GM23248 (cell line): ENCODE data around the gene MAGIX. TPM values are rescaled to one million over a fixed set of nuclear protein-coding genes. Genes with fewer than 3 reads are reported as not detected.

Experiments used
- DNase-seq: peaks from one replicate; pipeline ENCODE4 v3.0.0-alpha.2; 2015
- H2AFZ ChIP-seq: fragments of 200-600 bp; sonication (generic); 2 replicates; pipeline ENCODE4 v1.6.1; 2016; ENCODE audit warnings: antibody characterized with exemption
- H3F3A ChIP-seq: fragments of 200-600 bp; sonication (generic); 2 replicates; pipeline ENCODE4 v1.6.1; 2016; ENCODE audit warnings: mild to moderate bottlenecking, antibody characterized with exemption, mixed run types; ENCODE audit not compliant: insufficient read depth
- H3K27ac ChIP-seq: fragments of 200-600 bp; sonication (generic); 2 replicates; pipeline ENCODE4 v1.5.1; 2016; ENCODE audit warnings: mild to moderate bottlenecking
- H3K27me3 ChIP-seq: fragments of 200-600 bp; sonication (generic); replicated peaks from 2 replicates; pipeline ENCODE4 v1.6.1; 2016; ENCODE audit warnings: mild to moderate bottlenecking; ENCODE audit not compliant: insufficient read depth
- H3K36me3 ChIP-seq: fragments of 200-600 bp; sonication (generic); 2 replicates; pipeline ENCODE4 v1.6.1; 2016; ENCODE audit warnings: low read depth, mild to moderate bottlenecking
- H3K4me1 ChIP-seq: fragments of 200-600 bp; sonication (generic); 2 replicates; pipeline ENCODE4 v1.6.1; 2016; ENCODE audit warnings: mild to moderate bottlenecking; ENCODE audit not compliant: insufficient read depth
- H3K4me2 ChIP-seq: fragments of 200-600 bp; sonication (generic); one replicate; pipeline ENCODE4 v1.6.1; 2016; ENCODE audit warnings: mild to moderate bottlenecking; ENCODE audit not compliant: unreplicated experiment
- H3K4me3 ChIP-seq: fragments of 200-600 bp; sonication (generic); 2 replicates; pipeline ENCODE4 v1.5.1; 2016; ENCODE audit warnings: mild to moderate bottlenecking
- H3K79me2 ChIP-seq: fragments of 200-600 bp; sonication (generic); 2 replicates; pipeline ENCODE4 v1.6.1; 2016; ENCODE audit warnings: mild to moderate bottlenecking; ENCODE audit not compliant: insufficient read depth
- H3K9ac ChIP-seq: fragments of 200-600 bp; sonication (generic); 2 replicates; pipeline ENCODE4 v1.6.1; 2016; ENCODE audit warnings: mild to moderate bottlenecking
- H3K9me2 ChIP-seq: fragments of 200-600 bp; sonication (generic); 2 replicates; pipeline ENCODE4 v1.6.1; 2016; ENCODE audit warnings: mixed run types, mild to moderate bottlenecking, moderate library complexity; ENCODE audit not compliant: insufficient read depth
- H3K9me3 ChIP-seq: fragments of 200-600 bp; sonication (generic); one replicate; pipeline ENCODE4 v1.6.1; 2017; ENCODE audit warnings: low read depth
- H4K20me1 ChIP-seq: fragments of 200-600 bp; sonication (generic); 2 replicates; pipeline ENCODE4 v1.6.0; 2016; ENCODE audit not compliant: insufficient read depth
- EZH2 ChIP-seq: fragments of 200-600 bp; sonication (generic); IDR thresholded peaks from 2 replicates; pipeline ENCODE4 v1.6.1; 2018; ENCODE audit warnings: antibody characterized with exemption, mild to moderate bottlenecking; ENCODE audit not compliant: insufficient read depth, poor library complexity, severe bottlenecking
- EZH2phosphoT487 ChIP-seq: fragments of 200-600 bp; sonication (generic); IDR thresholded peaks from 2 replicates; pipeline ENCODE4 v1.6.1; 2018; ENCODE audit warnings: antibody characterized with exemption, moderate library complexity, mild to moderate bottlenecking, low read depth; ENCODE audit not compliant: insufficient read depth
- WGBS, 2 experiments: methylation state at CpG; one replicate each; pipeline ENCODE4 v1.1.6; 2015 to 2017; ENCODE audit warnings: low lambda C conversion rate in 2 of 2, low coverage in 1 of 2; ENCODE audit errors: missing lambda C conversion rate in 2 of 2; 5-methylcytosine and 5-hydroxymethylcytosine counted together
- in situ Hi-C: fragments of 300-500 bp; cut with MboI; formaldehyde crosslinking; loops from 2 replicates; pipeline ENCODE4 v1.15.0; 2020
- polyA plus RNA-seq: library from polyadenylated mRNA; unstranded; fragments of >200 nt; fragmentation: Nextera tagmentation; extraction: Ambion mirVana; gene quantifications from 2 replicates; pipeline ENCODE4 v1.2.1, GENCODE V29; 2016
- total RNA-seq: library from RNA; depleted of rRNA; stranded (reverse); fragments of >200 nt; shearing (Covaris generic); gene quantifications from 2 replicates; pipeline ENCODE4 v1.2.3, GENCODE V29; 2014

Gene MAGIX
- total and polyA plus RNA-seq, 2 experiments from 2014 or later: 1.5 to 8.0 TPM

DNA sequence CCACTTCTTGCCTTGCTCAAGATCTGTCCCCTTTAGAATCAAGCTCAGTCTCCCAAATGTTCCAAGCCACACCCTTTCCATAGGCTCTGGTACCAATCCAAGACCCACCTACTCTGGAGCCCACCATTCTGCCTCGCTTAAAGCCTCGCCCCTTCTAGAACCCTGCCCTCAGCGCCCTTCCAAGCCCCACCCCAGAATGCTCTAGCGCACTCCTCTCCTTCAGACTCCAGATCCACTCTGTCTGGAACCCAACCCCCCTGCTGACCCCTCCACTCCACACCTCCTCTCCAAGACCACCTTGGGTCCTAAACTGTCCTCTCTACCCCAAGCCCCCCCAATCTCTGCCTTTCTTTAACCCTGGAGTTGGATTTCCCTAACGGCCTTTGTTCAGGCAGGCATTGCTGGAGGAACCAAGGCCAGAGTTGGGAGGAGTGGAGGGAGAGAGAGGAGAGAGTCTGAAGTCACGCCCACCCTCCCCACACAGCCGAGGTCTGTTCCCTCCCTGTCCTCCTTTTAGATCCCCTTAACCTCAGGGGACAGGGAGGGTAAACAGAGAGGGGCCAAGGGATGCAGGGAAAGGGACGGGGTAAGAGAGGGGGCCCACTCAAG, 26.0 kb downstream of the MAGIX start:
- no peak overlapping the region for H3K4me2 ChIP-seq
- no peak overlapping the region for H2AFZ ChIP-seq
- WGBS, 2 experiments: 52 to 67% methylated on average over 3 to 8 of the region's 8 CpGs
- H3K4me3 ChIP-seq: no peak overlapping the region
- in situ Hi-C loops: no loop called here
- no peak for DNase-seq
- no peak overlapping the region for H3K27ac ChIP-seq
- no peaks in the 10 kb centered on the region for H3K9me3 ChIP-seq
- H3F3A ChIP-seq: no peaks in the 10 kb centered on the region
- H3K27me3 ChIP-seq: no peaks in the 10 kb centered on the region
- H3K4me1 ChIP-seq: no peaks in the 10 kb centered on the region
- peaks cover 8% of the 10 kb centered on the region; the same call in 1 of the 2 replicates for H3K79me2 ChIP-seq
- no peaks in the 10 kb centered on the region for H3K9me2 ChIP-seq
- H4K20me1 ChIP-seq: no peaks in the 10 kb centered on the region
- no peak overlapping the region for H3K9ac ChIP-seq
- no peaks in the 10 kb centered on the region; the same call in 1 of the 2 replicates for H3K36me3 ChIP-seq
- TF ChIP-seq EZH2: no peak
- TF ChIP-seq EZH2phosphoT487: no peak

DNA sequence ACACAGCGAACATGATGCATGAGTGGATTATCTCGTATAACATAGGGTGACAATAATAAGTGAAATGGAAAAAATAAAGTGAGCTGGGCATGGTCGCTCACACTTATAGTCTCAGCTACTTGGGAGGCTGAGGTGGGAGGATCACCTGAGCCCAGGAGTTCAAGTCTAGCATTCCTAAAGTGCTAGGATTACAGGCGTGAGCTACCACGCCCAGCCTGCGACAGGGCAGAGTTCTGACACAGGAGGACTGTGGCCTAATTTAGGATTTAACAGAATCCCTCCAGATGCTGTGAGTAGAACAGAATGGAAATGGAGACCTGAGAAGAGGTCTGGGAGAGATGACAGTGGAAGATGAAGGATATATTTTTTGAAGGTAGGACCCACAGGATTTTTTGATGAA, 27.0 kb downstream of the MAGIX start:
- Histone ChIP-seq H3K9me3 (no peaks in the 10 kb centered on the region), H3F3A (no peaks in the 10 kb centered on the region), H3K79me2 (0 out of 2 replicates have a peak, but pooled peaks cover 5% of the 10 kb centered on the region), H3K27me3 (no peaks in the 10 kb centered on the region), H3K4me1 (no peaks in the 10 kb centered on the region), H3K4me2 (peak overlapping the region; percentile 73), H3K9me2 (no peaks in the 10 kb centered on the region), H3K4me3 (peak overlapping the region; percentile 83), H3K9ac (no peak overlapping the region), H4K20me1 (no peaks in the 10 kb centered on the region), H3K36me3 (no peaks in the 10 kb centered on the region), H2AFZ (no peak overlapping the region), H3K27ac (no peak overlapping the region)
- 86 to 89% methylated on average over 6 of the region's 6 CpGs for WGBS, 2 experiments
- no peak for DNase-seq
- in situ Hi-C loops: no loop called here
- TF ChIP-seq EZH2phosphoT487 (no peak), EZH2 (no peak)

DNA sequence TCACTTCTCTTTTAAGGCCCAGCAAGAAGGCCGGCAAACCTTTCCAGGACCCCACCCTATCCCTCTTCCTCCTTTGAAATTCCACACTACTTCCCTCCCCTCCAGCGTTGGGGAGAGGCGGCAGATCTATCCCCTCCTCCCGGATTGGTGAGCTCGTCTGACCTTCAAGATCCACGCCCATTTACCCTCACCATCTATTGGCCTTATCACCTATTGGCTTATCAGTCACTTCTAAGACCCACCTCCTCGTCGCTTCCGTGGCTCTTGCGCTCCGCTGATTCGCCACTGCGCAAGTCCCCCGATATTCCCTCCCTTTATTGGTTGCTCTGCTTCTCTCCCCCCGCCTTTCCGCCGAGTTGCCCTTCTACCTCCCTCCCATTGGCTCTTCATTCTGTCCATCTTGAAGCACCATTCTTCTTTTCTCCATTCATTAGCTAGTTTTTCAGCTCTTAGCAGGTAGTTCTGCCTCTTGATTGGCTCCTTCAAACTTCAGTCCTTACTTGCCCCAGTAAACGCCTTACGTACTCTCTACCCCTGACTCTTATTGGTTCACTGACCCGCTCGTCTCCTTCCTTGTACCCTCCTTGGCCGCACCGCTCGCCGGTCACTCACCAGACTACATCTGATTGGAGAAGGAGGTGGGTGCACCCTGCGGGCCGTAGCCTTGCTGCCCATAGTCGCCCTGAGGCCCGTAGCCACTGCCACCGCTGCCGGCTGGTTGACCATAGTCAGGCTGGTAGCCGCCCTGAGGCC, 28.4 kb downstream of the MAGIX start:
- Histone ChIP-seq H3F3A (no peaks in the 10 kb centered on the region), H3K9me2 (no peaks in the 10 kb centered on the region), H2AFZ (peak overlapping the region; percentile 83), H3K4me2 (peak overlapping the region; percentile 73), H3K4me1 (no peaks in the 10 kb centered on the region), H3K9ac (peak overlapping the region; percentile 83), H3K79me2 (no peaks in the 10 kb centered on the region), H3K27me3 (no peaks in the 10 kb centered on the region), H4K20me1 (no peaks in the 10 kb centered on the region), H3K4me3 (peak overlapping the region; percentile 85), H3K27ac (peak overlapping the region; percentile 66), H3K9me3 (no peaks in the 10 kb centered on the region), H3K36me3 (no peaks in the 10 kb centered on the region)
- 1 to 3% methylated on average over 24 to 27 of the region's 32 CpGs for WGBS, 2 experiments
- TF ChIP-seq EZH2phosphoT487 (no peak), EZH2 (no peak)
- in situ Hi-C loops: no loop called here
- DNase-seq: peak; percentile 97

DNA sequence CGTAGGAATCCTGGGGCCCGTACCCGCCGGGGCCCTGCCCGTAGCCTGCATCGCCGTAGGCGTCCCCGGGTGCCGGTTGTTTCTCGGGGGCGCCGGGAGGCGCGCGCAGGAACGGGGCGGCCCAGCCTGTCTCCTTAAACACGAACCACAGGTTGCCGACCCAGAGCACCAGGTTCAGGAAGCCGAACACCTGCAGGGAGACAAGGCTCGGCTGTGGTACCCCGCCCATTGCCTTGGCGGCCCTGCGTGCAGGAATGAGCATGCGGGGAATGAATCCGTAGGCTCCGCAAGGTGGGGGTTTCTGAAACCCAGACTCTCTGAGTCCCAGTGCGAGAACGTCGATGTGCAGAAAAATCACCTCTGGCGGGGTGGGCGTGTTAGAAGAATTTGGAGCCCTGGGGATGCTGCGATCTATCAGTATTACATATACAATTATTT, 29.0 kb downstream of the MAGIX start:
- Histone ChIP-seq H3K36me3 (no peaks in the 10 kb centered on the region), H3K4me1 (no peaks in the 10 kb centered on the region), H3F3A (no peaks in the 10 kb centered on the region), H3K9ac (peak overlapping the region; percentile 78), H3K27ac (peak overlapping the region; percentile 44; the same call in 1 of the 2 replicates), H3K9me2 (no peaks in the 10 kb centered on the region), H4K20me1 (no peaks in the 10 kb centered on the region), H3K27me3 (no peaks in the 10 kb centered on the region), H3K4me2 (peak overlapping the region; percentile 58), H2AFZ (peak overlapping the region; percentile 83), H3K4me3 (peak overlapping the region; percentile 85), H3K79me2 (no peaks in the 10 kb centered on the region), H3K9me3 (no peaks in the 10 kb centered on the region)
- TF ChIP-seq EZH2phosphoT487 (no peak), EZH2 (no peak)
- in situ Hi-C loops: no loop called here
- DNase-seq: no peak
- 0 to 2% methylated on average over 15 to 21 of the region's 34 CpGs for WGBS, 2 experiments
